Neutrophil (primary cell): ENCODE data around the gene RGS12.

Source experiments
- H3K27ac ChIP-seq: fragments of 200-600 bp; sonication (generic); 2 replicates; pipeline ENCODE4 v1.5.1; 2016; ENCODE audit warnings: mild to moderate bottlenecking, moderate library complexity
- H3K27me3 ChIP-seq: fragments of 200-600 bp; sonication (generic); 2 replicates; pipeline ENCODE4 v1.6.0; 2016; ENCODE audit warnings: mild to moderate bottlenecking
- H3K36me3 ChIP-seq: fragments of 200-600 bp; sonication (generic); 2 replicates; pipeline ENCODE4 v1.5.1; 2017
- H3K4me1 ChIP-seq, 2 experiments: fragments of 200-600 bp in 1 of 2; sonication (generic) in 1 of 2; 1 replicate in 1 of 2; 2 replicates in 1 of 2; pipeline versions ENCODE4 v1.5.1 to v1.6.1; 2013 to 2016; ENCODE audit warnings: low read depth in 1 of 2, low read length in 1 of 2, mild to moderate bottlenecking in 1 of 2, moderate library complexity in 1 of 2; ENCODE audit not compliant: control insufficient read depth in 1 of 2, insufficient read depth in 1 of 2
- H3K4me3 ChIP-seq, 2 experiments: fragments of 200-600 bp in 1 of 2; sonication (generic) in 1 of 2; 1 replicate in 1 of 2; 2 replicates in 1 of 2; pipeline ENCODE4 v1.5.1; 2013 to 2016; ENCODE audit warnings: low read depth in 1 of 2, low read length in 1 of 2, mild to moderate bottlenecking in 1 of 2, moderate library complexity in 1 of 2
- H3K9me3 ChIP-seq: fragments of 200-600 bp; sonication (generic); 2 replicates; pipeline ENCODE4 v1.5.1; 2016
- CTCF ChIP-seq: fragments of 200-600 bp; sonication (generic); IDR thresholded peaks from 2 replicates; pipeline ENCODE4 v1.5.1; 2016; ENCODE audit warnings: antibody characterized with exemption

Gene RGS12

DNA sequence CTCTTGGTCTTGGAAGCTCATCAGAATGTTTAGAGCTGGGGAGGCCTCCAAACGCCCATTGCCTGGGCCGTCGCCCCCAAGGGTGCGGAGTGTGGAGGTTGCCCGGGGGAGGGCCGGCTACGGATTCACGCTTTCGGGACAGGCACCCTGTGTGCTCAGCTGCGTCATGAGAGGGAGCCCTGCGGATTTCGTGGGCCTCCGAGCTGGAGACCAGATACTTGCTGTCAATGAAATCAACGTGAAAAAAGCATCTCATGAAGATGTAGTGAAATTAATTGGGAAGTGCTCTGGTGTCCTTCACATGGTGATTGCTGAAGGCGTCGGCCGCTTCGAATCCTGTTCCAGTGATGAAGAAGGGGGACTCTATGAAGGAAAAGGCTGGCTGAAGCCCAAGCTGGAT is 23.3 kb downstream of the RGS12 start:
- Histone ChIP-seq H3K27ac (no peak overlapping the region), H3K4me1 (no peaks in the 10 kb centered on the region), H3K9me3 (no peaks in the 10 kb centered on the region), H3K36me3 (no peaks in the 10 kb centered on the region), H3K27me3 (no peaks in the 10 kb centered on the region), H3K4me3 (no peak overlapping the region)
- TF ChIP-seq CTCF: no peak

DNA sequence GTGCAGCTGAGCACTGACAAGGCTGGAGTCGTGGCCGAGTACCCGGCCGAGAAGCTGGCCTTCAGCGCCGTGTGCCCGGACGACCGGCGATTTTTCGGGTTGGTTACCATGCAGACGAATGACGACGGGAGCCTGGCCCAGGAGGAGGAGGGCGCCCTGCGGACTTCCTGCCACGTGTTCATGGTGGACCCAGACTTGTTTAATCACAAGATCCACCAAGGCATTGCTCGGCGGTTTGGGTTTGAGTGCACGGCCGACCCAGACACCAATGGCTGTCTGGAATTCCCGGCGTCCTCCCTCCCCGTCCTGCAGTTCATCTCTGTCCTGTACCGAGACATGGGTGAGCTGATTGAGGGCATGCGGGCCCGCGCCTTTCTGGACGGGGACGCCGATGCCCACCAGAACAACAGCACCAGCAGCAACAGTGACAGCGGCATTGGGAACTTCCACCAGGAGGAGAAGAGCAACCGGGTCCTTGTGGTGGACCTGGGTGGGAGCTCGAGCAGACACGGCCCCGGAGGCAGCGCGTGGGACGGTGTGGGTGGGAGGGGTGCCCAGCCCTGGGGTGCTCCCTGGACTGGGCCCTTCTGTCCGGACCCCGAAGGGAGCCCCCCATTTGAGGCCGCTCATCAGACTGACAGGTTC is 24.3 kb downstream of the RGS12 start:
- Histone ChIP-seq H3K27ac (no peak overlapping the region), H3K27me3 (no peaks in the 10 kb centered on the region), H3K4me1 (no peaks in the 10 kb centered on the region), H3K4me3 (no peak overlapping the region), H3K9me3 (no peaks in the 10 kb centered on the region), H3K36me3 (no peaks in the 10 kb centered on the region)
- no peak for TF ChIP-seq CTCF

DNA sequence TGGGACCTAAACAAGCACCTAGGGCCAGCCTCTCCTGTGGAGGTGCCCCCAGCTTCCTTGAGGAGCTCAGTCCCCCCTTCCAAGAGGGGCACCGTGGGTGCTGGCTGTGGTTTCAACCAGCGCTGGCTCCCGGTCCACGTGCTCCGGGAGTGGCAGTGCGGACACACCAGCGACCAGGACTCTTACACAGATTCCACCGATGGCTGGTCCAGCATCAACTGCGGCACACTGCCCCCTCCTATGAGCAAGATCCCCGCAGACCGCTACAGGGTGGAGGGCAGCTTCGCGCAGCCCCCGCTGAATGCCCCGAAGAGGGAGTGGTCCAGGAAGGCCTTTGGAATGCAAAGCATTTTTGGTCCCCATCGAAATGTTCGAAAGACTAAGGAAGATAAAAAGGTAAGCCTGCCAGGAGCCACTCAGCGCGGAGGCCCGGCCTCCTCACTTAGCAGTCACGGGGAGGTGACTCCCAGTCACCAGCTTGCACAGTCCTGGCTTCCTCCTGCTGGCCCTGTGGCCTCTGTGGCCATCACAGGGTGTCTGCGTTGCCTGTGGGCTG is 24.9 kb downstream of the RGS12 start:
- Histone ChIP-seq H3K27ac (no peak overlapping the region), H3K4me3 (no peak overlapping the region), H3K4me1 (no peaks in the 10 kb centered on the region), H3K27me3 (no peaks in the 10 kb centered on the region), H3K36me3 (no peaks in the 10 kb centered on the region), H3K9me3 (no peaks in the 10 kb centered on the region)
- TF ChIP-seq CTCF: no peak

DNA sequence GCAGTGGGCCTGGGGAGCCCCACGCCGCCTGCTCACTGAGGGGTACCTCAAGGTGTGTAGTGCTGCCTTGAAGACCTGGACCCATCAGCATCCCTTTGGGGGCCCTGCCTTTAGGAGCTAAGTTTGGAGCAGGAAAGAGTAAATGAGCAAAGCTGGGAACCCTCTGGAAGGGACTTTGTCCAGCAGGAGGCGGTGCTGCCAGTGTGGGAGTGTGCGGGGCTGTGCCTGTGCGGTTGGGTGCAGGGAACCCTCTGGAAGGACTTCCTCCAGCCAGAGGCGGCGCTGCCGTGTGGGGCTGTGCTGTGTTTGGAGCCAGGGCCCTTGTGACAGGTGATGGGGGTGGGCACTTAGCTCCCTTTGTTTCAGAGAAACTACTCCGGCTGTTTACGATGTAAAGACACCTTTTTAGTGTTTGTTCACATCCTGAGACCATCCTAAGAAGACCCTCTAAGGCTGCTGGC is 25.8 kb downstream of the RGS12 start:
- no peaks in the 10 kb centered on the region for H3K4me1 ChIP-seq
- no peaks in the 10 kb centered on the region for H3K9me3 ChIP-seq
- no peaks in the 10 kb centered on the region for H3K27me3 ChIP-seq
- H3K27ac ChIP-seq: no peak overlapping the region
- no peak overlapping the region for H3K4me3 ChIP-seq
- TF ChIP-seq CTCF: no peak
- H3K36me3 ChIP-seq: no peaks in the 10 kb centered on the region

GRCh38 chr4:3320361-3321023 is 27.7 kb downstream of the RGS12 start:
- H3K27ac ChIP-seq: no peak overlapping the region
- H3K4me3 ChIP-seq: no peak overlapping the region
- no peaks in the 10 kb centered on the region for H3K4me1 ChIP-seq
- no peaks in the 10 kb centered on the region for H3K36me3 ChIP-seq
- TF ChIP-seq CTCF: no peak
- no peaks in the 10 kb centered on the region for H3K27me3 ChIP-seq
- no peaks in the 10 kb centered on the region for H3K9me3 ChIP-seq
